Measurements from ENCODE around the gene HAPLN3.

DNA sequence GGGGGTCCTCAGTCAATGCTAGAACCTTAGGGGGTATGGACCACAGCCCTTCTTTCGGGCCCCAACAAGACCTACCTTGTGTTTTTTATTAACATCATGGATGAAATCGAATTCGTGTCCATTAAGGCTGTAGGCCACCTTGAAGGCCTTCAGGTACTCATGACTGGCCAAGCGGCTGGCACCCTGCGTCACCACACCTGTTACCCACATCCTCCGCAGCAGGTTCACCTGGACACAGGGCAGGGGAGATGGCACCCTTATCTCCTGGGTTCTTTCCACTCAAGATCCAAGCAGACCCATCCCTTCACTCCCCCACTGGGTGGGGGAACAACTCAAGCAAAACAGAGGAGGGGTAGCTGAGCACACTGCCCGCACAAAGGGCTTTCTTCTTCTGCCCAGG is 11.2 kb upstream of the HAPLN3 start:
- TF ChIP-seq EP300 (conservative IDR thresholded peaks at IDR 0.05; ENCODE audit: poor library complexity, severe bottlenecking) = no peak
- TF ChIP-seq, protein P1, sequence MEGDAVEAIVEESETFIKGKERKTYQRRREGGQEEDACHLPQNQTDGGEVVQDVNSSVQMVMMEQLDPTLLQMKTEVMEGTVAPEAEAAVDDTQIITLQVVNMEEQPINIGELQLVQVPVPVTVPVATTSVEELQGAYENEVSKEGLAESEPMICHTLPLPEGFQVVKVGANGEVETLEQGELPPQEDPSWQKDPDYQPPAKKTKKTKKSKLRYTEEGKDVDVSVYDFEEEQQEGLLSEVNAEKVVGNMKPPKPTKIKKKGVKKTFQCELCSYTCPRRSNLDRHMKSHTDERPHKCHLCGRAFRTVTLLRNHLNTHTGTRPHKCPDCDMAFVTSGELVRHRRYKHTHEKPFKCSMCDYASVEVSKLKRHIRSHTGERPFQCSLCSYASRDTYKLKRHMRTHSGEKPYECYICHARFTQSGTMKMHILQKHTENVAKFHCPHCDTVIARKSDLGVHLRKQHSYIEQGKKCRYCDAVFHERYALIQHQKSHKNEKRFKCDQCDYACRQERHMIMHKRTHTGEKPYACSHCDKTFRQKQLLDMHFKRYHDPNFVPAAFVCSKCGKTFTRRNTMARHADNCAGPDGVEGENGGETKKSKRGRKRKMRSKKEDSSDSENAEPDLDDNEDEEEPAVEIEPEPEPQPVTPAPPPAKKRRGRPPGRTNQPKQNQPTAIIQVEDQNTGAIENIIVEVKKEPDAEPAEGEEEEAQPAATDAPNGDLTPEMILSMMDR (IDR thresholded peaks at IDR 0.05; ENCODE audit: poor library complexity, severe bottlenecking) = no peak

Data from neural cell (in vitro differentiated cells).